Stimulated activated CD8-positive, alpha-beta memory T cell treated with anti-CD3 and anti-CD28 coated beads, Interleukin-15, amount 100 ng/mL, for 24 hours (primary cell): ENCODE measurements around the gene PHACTR3.

ENCODE experiments used
- DNase-seq: peaks from one replicate; pipeline ENCODE4 v3.0.0-alpha.2; 2020; ENCODE audit warnings: low read depth

The PHACTR3 gene

DNA sequence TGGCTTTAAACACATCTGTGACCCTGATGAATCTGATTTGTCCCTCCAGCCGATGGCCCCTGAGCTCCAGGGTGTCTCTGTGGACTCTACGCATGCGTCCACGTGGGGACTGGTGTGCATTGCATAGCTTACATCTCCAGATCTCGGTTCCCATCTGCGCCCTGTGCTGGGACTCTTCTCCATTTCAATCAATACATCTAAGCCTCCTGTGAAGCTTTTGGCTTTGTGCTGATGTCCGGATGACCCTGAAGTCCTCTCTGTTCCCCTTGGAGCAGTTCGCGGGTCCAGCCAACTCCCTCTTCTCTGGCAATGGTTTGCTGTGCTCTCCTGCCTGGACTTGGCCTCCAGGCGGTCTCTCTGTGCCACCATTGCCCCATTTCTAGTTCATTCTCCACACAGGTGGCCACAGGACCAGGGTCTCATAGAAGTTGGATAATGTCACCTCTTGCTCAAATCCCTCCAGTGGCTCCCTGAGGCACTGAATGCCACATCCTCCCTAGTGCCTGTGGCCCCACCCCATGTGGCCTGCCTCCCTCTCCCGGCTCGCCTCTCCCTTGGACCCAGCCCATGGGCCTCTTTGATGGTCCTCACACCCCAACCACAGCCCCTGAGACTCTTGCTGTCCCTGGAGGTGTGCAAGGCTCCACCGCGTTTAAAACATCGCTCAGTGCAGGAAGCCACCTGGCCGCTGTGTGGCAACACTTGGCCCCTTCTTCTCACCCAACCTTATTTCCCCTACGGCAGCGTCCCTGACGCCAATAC is 173.7 kb downstream of the PHACTR3 start:
- no peak for DNase-seq

GRCh38 chr20:59778615-59779200 is 174.4 kb downstream of the PHACTR3 start:
- DNase-seq, result no peak

- DNase-seq, result no peak
These were observed 175.5 kb downstream of the PHACTR3 start for GRCh38 chr20:59779656-59780380.

DNA sequence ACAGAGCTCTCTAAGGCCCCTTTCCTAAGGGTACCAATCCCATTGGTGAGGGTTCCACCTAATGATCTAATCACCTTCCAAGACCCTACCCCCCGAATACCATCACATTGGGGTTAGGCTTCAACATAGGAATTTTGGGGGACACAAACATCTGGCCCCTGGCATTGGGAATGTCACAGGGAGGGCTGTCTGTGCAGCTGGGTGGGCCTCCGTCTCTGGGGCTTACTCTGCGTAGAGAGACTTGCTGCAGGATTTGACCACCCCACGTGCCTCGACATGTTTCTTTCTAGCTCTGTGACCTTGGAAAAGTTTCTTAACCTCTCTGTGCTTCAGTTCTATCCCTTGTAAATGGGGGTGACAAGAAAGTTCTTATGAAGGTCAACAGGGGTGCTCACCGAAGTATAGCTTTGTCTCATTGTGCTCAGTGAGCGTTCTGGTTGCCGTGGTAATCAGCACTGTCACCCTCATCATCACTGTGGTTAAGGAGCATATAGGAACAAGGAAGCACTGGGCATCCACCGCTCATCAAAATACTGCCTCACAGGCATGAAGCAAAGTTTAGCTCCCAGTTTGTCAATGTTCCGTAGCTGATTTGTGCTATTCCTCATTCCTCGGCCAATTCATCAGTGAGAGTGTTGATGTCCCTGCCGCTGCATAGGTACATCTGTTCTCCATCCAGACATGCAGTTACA is 176.3 kb downstream of the PHACTR3 start:
- DNase-seq, result no peak

DNA sequence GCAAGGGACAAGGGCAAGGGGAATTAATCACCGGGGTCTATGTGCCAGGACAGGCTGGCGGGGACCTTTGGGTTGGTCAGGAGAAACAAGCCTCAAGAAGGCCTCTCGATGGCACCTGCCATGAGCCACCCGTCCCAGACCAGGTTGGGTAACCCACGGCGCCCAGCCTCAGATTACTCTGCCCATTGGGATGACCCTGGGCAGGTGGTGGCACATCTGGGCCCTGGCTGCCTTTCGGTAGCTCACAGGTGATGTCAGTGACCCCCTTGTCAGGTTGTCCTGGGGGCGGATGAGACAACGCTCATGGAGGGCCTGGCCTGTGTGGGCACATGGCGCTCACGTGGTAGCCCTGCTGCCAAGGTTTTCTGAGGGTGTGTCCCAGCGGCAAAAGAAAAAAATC is 176.9 kb downstream of the PHACTR3 start:
- no peak for DNase-seq

DNA sequence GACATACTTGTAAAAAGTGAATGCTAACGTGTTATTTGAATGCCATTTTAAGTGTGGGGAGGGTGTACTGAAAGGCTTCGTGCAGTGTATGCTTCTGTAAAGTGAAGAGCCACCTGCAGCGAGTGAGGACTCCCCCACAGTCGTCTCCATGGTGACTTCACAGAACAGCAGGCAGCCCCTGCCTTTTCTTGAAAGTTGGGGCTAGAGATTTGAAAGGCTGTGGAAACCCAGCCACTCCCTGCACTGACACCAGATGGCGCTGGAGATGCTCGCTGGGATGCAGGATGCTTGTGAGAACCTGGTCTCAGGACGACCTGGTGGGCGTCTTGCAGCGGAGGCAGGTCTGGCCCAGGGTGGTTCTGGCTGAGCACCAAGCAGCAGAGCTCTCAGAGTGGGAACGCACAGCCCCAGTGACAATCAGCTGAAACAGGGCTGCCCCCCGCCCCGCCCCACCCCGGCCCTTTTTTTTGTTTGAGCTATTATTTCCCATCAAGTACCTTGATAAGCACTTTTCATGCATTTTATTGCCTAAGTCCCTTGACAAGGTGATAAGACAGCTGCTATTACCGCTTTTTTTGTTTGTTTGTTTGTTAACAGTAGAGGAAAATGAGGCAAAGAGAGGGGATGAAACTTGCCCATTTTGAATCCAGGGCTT is 178.8 kb downstream of the PHACTR3 start:
- no peak for DNase-seq

GRCh38 chr20:59783641-59784010 is 179.3 kb downstream of the PHACTR3 start:
- DNase-seq, result no peak

DNA sequence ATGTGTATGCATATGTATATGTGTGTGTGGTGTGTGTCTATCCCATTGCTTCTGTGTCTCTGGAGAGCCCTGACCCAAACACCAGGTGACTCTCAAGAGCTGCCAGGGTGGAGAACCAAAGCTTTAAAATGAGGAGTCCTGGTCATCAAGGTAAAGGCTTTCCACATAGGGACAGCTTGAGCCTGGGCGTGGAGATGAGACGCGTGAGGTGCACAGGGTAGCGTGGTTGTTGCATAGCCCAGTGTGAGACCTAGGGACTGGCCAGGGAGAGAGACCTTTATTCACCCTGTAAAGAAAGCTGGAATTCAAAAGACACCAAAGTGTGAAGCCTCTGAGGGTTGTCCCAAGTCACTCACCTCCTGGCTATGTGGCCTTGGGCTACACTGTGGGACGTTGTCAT is 180.0 kb downstream of the PHACTR3 start:
- DNase-seq, result no peak

DNA sequence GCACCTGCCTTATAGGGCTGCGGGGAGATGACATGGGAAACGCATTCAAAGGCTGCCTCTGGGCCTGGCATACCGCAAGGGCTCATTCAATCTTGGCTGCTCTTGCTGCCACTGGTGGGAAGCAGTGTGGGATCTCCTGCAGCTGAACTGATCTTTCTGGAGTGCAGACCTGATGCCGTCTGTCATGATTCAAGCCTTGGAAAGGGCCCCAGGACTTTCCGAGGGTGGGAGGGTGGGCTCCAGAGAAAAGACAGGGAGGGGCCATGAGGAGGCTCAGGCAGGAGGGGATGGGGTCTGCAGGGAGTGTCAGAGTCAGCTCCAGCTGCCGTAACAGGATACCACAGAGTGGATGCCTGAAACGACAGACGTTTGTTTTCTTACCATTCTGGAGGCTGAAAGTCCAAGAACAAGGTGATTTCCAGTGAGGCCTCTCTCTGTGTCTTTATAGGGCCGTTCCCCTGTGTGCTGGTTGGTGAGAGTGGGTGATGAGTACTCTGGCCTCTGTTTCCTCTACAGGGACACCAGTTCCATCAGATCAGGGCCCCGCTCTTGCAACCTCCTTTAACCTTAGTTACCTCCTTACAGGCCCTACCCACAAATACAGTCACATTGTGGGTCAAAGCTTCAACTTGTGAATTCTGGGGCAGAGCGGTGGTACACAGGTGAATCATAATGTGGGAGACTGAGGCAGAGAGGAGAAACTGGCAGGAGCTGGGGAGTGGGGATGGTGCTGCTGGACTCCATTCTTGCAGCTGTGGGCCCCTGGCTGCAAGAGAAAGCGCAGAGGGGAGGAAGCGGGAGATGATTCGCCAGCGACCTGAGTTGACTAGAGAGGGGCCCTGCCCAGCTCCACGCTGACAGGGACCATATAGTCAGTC is 180.7 kb downstream of the PHACTR3 start:
- DNase-seq, result no peak

DNA sequence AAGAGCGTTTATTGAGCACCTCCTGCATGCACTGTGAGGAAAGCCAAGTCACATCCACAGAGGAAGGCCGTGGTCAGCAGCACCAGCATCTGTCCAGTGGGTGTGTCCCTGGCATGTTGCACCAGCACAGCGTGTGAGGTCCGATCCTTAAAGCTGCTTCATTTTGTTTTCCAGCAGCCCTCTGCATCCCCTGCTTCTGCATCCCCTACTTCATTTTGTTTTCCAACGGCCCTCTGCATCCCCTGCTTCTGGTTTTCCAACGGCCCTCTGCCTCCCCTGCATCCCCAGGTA is 181.3 kb downstream of the PHACTR3 start:
- DNase-seq, result no peak

GRCh38 chr20:59785986-59786795 is 181.9 kb downstream of the PHACTR3 start:
- DNase-seq, result no peak

DNA sequence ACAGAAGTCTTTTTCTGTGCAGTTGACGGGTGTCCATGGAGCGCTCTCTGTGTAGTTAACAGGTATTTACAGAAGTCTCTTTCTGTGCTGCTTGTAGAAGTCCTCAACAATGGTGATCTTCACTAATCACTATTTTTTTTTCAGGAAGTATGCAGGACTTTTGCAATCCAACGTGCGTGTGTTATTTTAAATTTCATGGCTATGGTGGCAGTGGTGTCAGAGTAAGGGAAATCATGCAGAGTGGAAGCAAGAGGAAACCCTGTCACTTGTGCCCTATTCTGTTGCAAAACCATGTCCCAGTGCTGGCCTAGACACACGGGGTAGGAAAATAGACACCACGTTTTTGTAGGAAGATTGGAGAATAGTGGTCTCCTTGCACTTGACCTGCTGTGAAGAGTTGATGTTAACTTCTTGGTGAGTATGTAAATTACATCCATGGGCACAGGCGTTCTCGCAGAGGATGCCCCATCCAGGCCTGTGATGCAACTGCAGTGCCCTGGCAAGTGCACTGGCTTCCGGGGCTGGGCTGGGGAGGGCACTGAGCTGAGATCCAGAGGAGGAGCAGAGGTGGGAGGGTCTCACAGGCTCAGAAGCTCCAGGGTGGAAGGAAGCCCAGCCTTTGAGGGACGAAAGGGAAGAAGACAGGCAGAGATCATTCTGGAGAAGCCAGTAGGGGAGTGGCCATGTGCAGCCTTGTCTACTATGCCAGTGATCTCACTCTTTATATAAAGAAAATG is 182.6 kb downstream of the PHACTR3 start:
- no peak for DNase-seq

DNA sequence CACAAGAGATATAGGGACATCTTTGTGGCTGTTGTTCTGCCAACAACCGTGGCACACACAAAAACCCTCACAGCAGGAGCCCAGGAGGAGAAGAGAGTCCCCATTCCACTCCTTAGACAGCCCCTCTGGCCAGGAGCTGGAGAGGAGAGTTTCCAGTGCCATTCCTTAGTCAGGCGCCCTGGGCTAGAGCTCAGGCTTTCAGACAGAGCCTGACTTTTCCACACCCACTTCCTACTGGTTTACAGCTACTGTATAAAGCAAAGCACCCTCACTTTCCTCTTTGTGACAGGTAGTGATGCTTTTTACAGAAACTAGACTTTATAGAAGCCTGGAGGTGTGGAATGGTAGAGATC is 183.2 kb downstream of the PHACTR3 start:
- DNase-seq, result no peak

GRCh38 chr20:59788196-59788735 is 183.9 kb downstream of the PHACTR3 start:
- DNase-seq, result no peak

GRCh38 chr20:59788811-59789397 is 184.6 kb downstream of the PHACTR3 start:
- DNase-seq, result no peak

GRCh38 chr20:59789686-59790085 is 185.3 kb downstream of the PHACTR3 start:
- DNase-seq, result no peak

DNA sequence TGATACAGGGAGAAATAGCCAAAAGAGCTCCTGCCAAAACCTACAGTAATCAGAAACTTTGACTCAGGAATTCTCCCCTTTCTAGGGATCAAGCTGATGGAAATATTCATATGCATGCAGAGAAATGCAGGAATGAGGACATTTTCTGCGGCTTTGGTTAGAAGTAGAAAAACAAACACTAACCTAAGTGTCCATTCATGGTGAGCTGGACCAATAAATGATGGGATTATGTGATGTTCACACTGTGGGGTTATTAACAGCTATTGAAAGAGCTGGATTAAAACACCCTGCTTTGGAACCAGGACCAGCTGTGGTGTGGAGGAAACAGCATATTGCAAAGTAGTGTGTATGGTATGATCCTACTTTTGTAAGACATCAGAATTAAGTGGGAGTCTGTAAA is 186.0 kb downstream of the PHACTR3 start:
- no peak for DNase-seq

DNA sequence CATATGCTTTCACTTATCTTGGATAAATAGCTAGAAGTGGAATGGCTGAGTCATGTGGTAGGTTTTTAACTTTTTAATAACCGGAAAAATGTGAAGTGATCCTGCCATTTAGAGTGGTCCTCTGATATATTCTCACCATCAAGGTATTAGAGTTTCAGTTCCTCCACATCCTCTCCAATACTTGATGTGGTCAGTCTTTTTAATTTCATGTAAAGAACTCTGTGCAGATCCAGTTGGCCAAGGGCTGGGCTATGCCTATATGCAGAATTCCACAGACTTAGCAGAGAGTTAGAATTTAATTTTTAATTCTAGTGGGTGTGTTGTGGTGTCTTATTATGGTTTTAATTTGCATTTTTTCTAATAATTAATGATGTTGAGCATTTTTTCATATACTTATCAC is 188.0 kb downstream of the PHACTR3 start:
- no peak for DNase-seq

GRCh38 chr20:59794555-59794954 is 190.2 kb downstream of the PHACTR3 start:
- DNase-seq, result no peak
